Transverse colon (tissue), 4 donors: ENCODE results near the gene CMTM2. TPM values are rescaled to one million over a fixed set of nuclear protein-coding genes. Genes with fewer than 3 reads are reported as not detected.
"Not testable (repeated sequence)": the region's sequence is repeated elsewhere in the genome, so short reads cannot be mapped to it uniquely, and the experiment has no call there.

Experiments used
- DNase-seq: peaks from one replicate; pipeline ENCODE4 v3.0.0-alpha.2; 2019
- H3K27ac ChIP-seq, 4 donors: fragments of 200-600 bp; sonication (generic); 2 replicates each; pipeline ENCODE4 v1.5.1; 2016 to 2018; ENCODE audit warnings: inconsistent platforms in 4 of 4
- H3K27me3 ChIP-seq: fragments of 200-600 bp; sonication (generic); 2 replicates; pipeline ENCODE4 v1.5.1; 2017; ENCODE audit warnings: inconsistent platforms
- H3K36me3 ChIP-seq, 4 donors: fragments of 200-600 bp; sonication (generic); 2 replicates each; pipeline ENCODE4 v1.5.1; 2017 to 2019; ENCODE audit warnings: inconsistent platforms in 4 of 4
- H3K4me1 ChIP-seq, 4 donors: fragments of 200-600 bp; sonication (generic); 2 replicates each; pipeline ENCODE4 v1.5.1; 2017 to 2020; ENCODE audit warnings: inconsistent platforms in 4 of 4
- H3K4me3 ChIP-seq, 4 donors: fragments of 200-600 bp; sonication (generic); 1 replicate in 1 of 4; 2 replicates in 3 of 4; pipeline versions ENCODE4 v1.5.1 to v1.6.1; 2017 to 2019; ENCODE audit warnings: inconsistent platforms in 4 of 4
- H3K9me3 ChIP-seq, 2 donors: fragments of 200-600 bp; sonication (generic); 2 replicates each; pipeline ENCODE4 v1.5.1; 2017 to 2019; ENCODE audit warnings: inconsistent platforms in 2 of 2
- EP300 ChIP-seq: sonication (generic); formaldehyde crosslinking; IDR thresholded peaks from one replicate; pipeline ENCODE4 v1.6.1; 2017; ENCODE audit warnings: antibody characterized with exemption, low read depth
- POLR2A ChIP-seq: fragments of 450-650 bp; IDR thresholded peaks from one replicate; pipeline ENCODE4 v1.6.1; 2016; ENCODE audit warnings: antibody characterized with exemption, mild to moderate bottlenecking, moderate library complexity
- POLR2AphosphoS5 ChIP-seq, 3 donors: sonication (generic); formaldehyde crosslinking; IDR thresholded peaks; one replicate each; pipeline ENCODE4 v1.6.1; 2016; ENCODE audit warnings: antibody characterized with exemption in 3 of 3
- WGBS, 2 donors: methylation state at CpG; one replicate each; pipeline ENCODE4 v1.1.5; 2018; ENCODE audit warnings: low coverage in 1 of 2; 5-methylcytosine and 5-hydroxymethylcytosine counted together
- in situ Hi-C, 4 donors: fragments of 200-750 bp; cut with MboI; loops; one replicate each; pipeline versions ENCODE4 v1.15.0 to v1.15.1; 2017; ENCODE audit warnings: low sequenced_read_pairs in 3 of 4, low pct_ligation_motif_present in 1 of 4, low pct_unique_long_range_greater_than_20kb in 1 of 4
- intact Hi-C: fragments of 100-400 bp; cut with DNase I; formaldehyde crosslinking; loops from one replicate; pipeline ENCODE4 v1.15.1; 2023; ENCODE audit warnings: low total_unique reads
- total RNA-seq, 4 donors: library from RNA; depleted of rRNA; stranded (reverse); fragments of >200 nt; gene quantifications; one replicate each; pipeline ENCODE4 v1.1.0, GENCODE V29; 2016
- TF ChIP-seq, protein P1 (sequence below), 5 experiments: fragments of 200-600 bp in 3 of 5; fragments of 450-650 bp in 2 of 5; sonication (generic) in 3 of 5; IDR thresholded peaks; 1 replicate in 2 of 5; 2 replicates in 3 of 5; pipeline ENCODE4 v1.5.1; 2016 to 2017; ENCODE audit warnings: antibody characterized with exemption in 5 of 5, inconsistent platforms in 3 of 5, mild to moderate bottlenecking in 2 of 5, moderate library complexity in 1 of 5

CMTM2 gene
- total RNA-seq, 4 donors from 2014 or later, result 0.48 TPM; not detected in 3

GRCh38 chr16:66592814-66593213 is 13.6 kb downstream of the CMTM2 start:
- no peak for DNase-seq
- H3K27me3 ChIP-seq, result no peaks in the 10 kb centered on the region
- intact Hi-C loops (no loop called here), in situ Hi-C loops (loop anchor here in 3 of 4 donors (25.0 kb wide), 2 partner anchors 106 to 181 kb away; no protein-coding TSS in a partner anchor)
- H3K36me3 ChIP-seq, result no peaks in the 10 kb centered on the region
- no peaks in the 10 kb centered on the region for H3K9me3 ChIP-seq
- H3K27ac ChIP-seq, result no peak overlapping the region
- WGBS, 2 donors, result 93 to 99% methylated on average over 3 of the region's 3 CpGs
- H3K4me1 ChIP-seq, result no peaks in the 10 kb centered on the region
- TF ChIP-seq EP300 (no peak), POLR2A (no peak), POLR2AphosphoS5 (IDR thresholded peaks at IDR 0.05) (no peak)
- TF ChIP-seq, protein P1, sequence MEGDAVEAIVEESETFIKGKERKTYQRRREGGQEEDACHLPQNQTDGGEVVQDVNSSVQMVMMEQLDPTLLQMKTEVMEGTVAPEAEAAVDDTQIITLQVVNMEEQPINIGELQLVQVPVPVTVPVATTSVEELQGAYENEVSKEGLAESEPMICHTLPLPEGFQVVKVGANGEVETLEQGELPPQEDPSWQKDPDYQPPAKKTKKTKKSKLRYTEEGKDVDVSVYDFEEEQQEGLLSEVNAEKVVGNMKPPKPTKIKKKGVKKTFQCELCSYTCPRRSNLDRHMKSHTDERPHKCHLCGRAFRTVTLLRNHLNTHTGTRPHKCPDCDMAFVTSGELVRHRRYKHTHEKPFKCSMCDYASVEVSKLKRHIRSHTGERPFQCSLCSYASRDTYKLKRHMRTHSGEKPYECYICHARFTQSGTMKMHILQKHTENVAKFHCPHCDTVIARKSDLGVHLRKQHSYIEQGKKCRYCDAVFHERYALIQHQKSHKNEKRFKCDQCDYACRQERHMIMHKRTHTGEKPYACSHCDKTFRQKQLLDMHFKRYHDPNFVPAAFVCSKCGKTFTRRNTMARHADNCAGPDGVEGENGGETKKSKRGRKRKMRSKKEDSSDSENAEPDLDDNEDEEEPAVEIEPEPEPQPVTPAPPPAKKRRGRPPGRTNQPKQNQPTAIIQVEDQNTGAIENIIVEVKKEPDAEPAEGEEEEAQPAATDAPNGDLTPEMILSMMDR (IDR thresholded peaks at IDR 0.05), result no peak
- H3K4me3 ChIP-seq, result no peak overlapping the region

DNA sequence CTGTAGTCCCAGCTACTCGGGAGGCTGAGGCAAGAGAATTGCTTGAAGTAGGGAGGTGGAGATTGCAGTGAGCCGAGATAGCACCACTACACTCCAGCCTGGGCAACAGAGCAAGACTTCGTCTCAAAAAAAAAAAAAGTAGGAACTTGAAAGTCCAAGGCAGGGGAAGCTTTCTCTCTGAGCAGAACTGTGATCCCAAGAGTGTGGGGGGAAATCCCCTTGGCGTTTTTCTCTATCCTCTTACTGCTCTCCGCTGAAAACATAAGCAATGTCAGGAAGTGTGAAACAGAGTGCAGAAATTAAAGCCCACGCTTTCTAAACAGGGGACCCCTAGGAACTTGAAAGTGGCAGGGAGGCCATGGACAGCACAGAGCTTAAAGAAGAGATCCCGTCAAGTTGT is 15.5 kb downstream of the CMTM2 start:
- intact Hi-C loops (no loop called here), in situ Hi-C loops (loop anchor here in 3 of 4 donors (25.0 kb wide), 2 partner anchors 107 to 182 kb away; no protein-coding TSS in a partner anchor)
- Histone ChIP-seq H3K27ac (no peak overlapping the region), H3K9me3 (no peaks in the 10 kb centered on the region), H3K36me3 (no peaks in the 10 kb centered on the region), H3K4me3 (no peak overlapping the region), H3K27me3 (no peaks in the 10 kb centered on the region), H3K4me1 (no peaks in the 10 kb centered on the region)
- 60 to 78% methylated on average over 5 to 7 of the region's 7 CpGs for WGBS, 2 donors
- TF ChIP-seq POLR2AphosphoS5 (IDR thresholded peaks at IDR 0.05) (no peak), EP300 (no peak), POLR2A (no peak)
- TF ChIP-seq, protein P1 (IDR thresholded peaks at IDR 0.05), result no peak
- no peak for DNase-seq

GRCh38 chr16:66596559-66596958 is 17.3 kb downstream of the CMTM2 start:
- H3K27ac ChIP-seq, H3K4me1 ChIP-seq, DNase-seq, H3K36me3 ChIP-seq, intact Hi-C loops, H3K27me3 ChIP-seq, H3K4me3 ChIP-seq, H3K9me3 ChIP-seq: not testable (repeated sequence)
- WGBS, 2 donors, result 98% methylated on average over 4 of the region's 4 CpGs; no CpG with 5 or more reads in 1 of the 2 donors
- in situ Hi-C loops, result loop anchor here in 3 of 4 donors (25.0 kb wide), 2 partner anchors 109 to 184 kb away; no protein-coding TSS in a partner anchor

DNA sequence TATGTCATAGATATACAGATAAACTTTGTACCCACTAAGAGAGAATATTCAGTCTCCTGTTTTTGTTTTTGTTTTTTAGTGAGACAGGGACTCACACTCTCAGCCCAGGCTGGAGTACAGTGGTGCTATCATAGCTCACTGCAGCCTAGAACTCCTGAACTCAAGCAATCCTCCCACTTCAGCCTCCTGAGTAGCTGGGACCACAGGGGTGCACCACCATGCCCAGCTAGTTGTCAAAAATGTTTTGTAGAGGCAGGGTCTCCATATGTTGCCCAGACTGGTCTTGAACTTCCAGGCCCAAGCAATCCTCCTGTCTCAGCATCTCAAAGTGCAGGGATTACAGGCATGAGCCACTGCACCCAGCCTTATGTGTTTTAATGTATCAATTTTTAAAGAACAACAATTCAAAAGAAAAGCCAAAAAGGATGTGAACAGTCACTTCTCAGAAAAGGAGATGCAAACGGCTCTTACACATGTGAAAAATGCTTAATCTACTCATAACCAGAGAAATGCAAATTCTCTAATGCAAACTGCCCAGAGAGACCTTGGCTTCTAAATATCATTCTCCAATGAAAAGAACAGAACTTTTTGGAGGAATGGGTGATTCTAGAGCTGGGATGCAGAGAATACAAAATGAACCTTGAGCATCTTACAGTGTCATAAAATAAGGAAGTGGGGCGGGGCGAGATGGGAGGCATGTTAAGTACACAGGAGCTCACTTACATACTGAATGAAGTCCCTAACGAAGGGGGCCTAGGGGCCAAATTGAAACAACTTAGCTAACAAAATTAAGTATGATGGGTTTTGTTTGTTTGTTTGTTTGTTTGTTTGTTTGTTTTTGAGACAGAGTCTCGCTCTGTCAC is 18.0 kb downstream of the CMTM2 start:
- no peaks in the 10 kb centered on the region for H3K9me3 ChIP-seq
- intact Hi-C loops, result no loop called here
- 57 to 76% methylated on average over 4 to 5 of the region's 5 CpGs for WGBS, 2 donors
- TF ChIP-seq POLR2AphosphoS5 (IDR thresholded peaks at IDR 0.05) (no peak), EP300 (no peak), POLR2A (no peak)
- TF ChIP-seq, protein P1 (IDR thresholded peaks at IDR 0.05), result no peak
- H3K36me3 ChIP-seq, result no peaks in the 10 kb centered on the region
- no peaks in the 10 kb centered on the region for H3K27me3 ChIP-seq
- no peaks in the 10 kb centered on the region for H3K4me1 ChIP-seq
- DNase-seq, result no peak
- no peak overlapping the region for H3K4me3 ChIP-seq
- no peak overlapping the region for H3K27ac ChIP-seq
- in situ Hi-C loops, result loop anchor here in 3 of 4 donors (25.0 kb wide), 2 partner anchors 110 to 185 kb away; no protein-coding TSS in a partner anchor
